Panc1 (cell line): ENCODE results near the gene CHP1. TPM values are rescaled to one million over a fixed set of nuclear protein-coding genes. Genes with fewer than 3 reads are reported as not detected.

Experiments used
- ATAC-seq: fragments of 200-7000 bp; cut with Tn5 transposase; 2 replicates; pipeline ENCODE4 v1.9.1; 2020; ENCODE audit warnings: mild to moderate bottlenecking, moderate library complexity
- BruUV-seq: library from RNA; stranded (reverse); fragments of 400-500 nt; replicated peaks from 2 replicates; lab custom pipeline; 2021; lab: Mats Ljungman, UMichigan
- CTCF ChIA-PET: fragments of 300-600 bp; sonication (Branson Sonifier 250); formaldehyde crosslinking; loops from one replicate; lab custom pipeline; 2022; ENCODE audit warnings: antibody characterized with exemption; lab: Charles Lee
- POLR2A ChIA-PET: fragments of 300-600 bp; sonication (Branson Sonifier 250); formaldehyde crosslinking; loops from one replicate; lab custom pipeline; 2022; ENCODE audit warnings: antibody characterized with exemption; lab: Charles Lee
- DNase-seq: peaks from one replicate; pipeline ENCODE4 v3.0.0-alpha.2; 2010; ENCODE audit warnings: low read depth, low spot score
- H3K27ac ChIP-seq: 2 replicates; pipeline ENCODE4 v1.5.1; 2011; ENCODE audit warnings: mild to moderate bottlenecking, low read length, inconsistent platforms
- H3K27me3 ChIP-seq: fragments of 200-500 bp; sonication (Bioruptor generic); 2 replicates; pipeline ENCODE4 v1.6.0; 2014; ENCODE audit warnings: low read length, inconsistent platforms; ENCODE audit not compliant: control insufficient read depth, insufficient read depth
- H3K36me3 ChIP-seq: fragments of 200-500 bp; sonication (Bioruptor generic); 2 replicates; pipeline ENCODE4 v1.5.1; 2014; ENCODE audit warnings: inconsistent platforms, mild to moderate bottlenecking, low read length, moderate library complexity; ENCODE audit not compliant: control insufficient read depth, insufficient read depth
- H3K4me1 ChIP-seq: 2 replicates; pipeline ENCODE4 v1.5.1; 2011; ENCODE audit warnings: inconsistent platforms, mild to moderate bottlenecking, low read length, moderate library complexity; ENCODE audit not compliant: control insufficient read depth, insufficient read depth
- H3K4me3 ChIP-seq, 2 experiments: 2 replicates each; pipeline ENCODE4 v1.5.1; 2011 to 2012; ENCODE audit warnings: low read depth in 2 of 2, low read length in 2 of 2, mild to moderate bottlenecking in 2 of 2, inconsistent platforms in 1 of 2, moderate library complexity in 1 of 2
- H3K9me3 ChIP-seq: fragments of 200-500 bp; sonication (Bioruptor generic); 2 replicates; pipeline ENCODE4 v1.5.1; 2014; ENCODE audit warnings: low read depth, mild to moderate bottlenecking, inconsistent platforms, low read length, moderate library complexity; ENCODE audit not compliant: control insufficient read depth, insufficient read depth
- CTCF ChIP-seq: fragments of 450-650 bp; IDR thresholded peaks from 2 replicates; pipeline ENCODE4 v1.5.1; 2017; ENCODE audit warnings: mild to moderate bottlenecking
- POLR2AphosphoS5 ChIP-seq: IDR thresholded peaks from 2 replicates; pipeline ENCODE4 v1.6.1; 2012; ENCODE audit warnings: mild to moderate bottlenecking, low read depth, low read length, moderate library complexity
- REST ChIP-seq, 2 experiments: IDR thresholded peaks; 2 replicates each; pipeline ENCODE4 v1.6.1; 2011 to 2012; ENCODE audit warnings: low read depth in 2 of 2, control low read depth in 1 of 2, low read length in 1 of 2, mild to moderate bottlenecking in 1 of 2, moderate library complexity in 1 of 2; ENCODE audit not compliant: insufficient read depth in 1 of 2
- SIN3A ChIP-seq: IDR thresholded peaks from 2 replicates; pipeline ENCODE4 v1.6.1; 2012; ENCODE audit warnings: low read depth, mild to moderate bottlenecking, low read length, moderate library complexity, borderline replicate concordance; ENCODE audit not compliant: insufficient read depth
- TCF7L2 ChIP-seq: IDR thresholded peaks from 2 replicates; pipeline ENCODE4 v1.6.1; 2011; ENCODE audit warnings: mild to moderate bottlenecking, low read depth, low read length, inconsistent platforms
- in situ Hi-C: cut with HindIII; loops from 2 replicates; pipeline ENCODE4 v1.10.0; 2016; ENCODE audit warnings: low sequenced_read_pairs, low pct_unique_long_range_greater_than_20kb
- intact Hi-C: fragments of 100-400 bp; cut with micrococcal nuclease; formaldehyde crosslinking; loops from one replicate; pipeline ENCODE4 v1.10.0; 2022; ENCODE audit not compliant: unreplicated experiment
- total RNA-seq: library from RNA; stranded (reverse); gene quantifications from one replicate; pipeline ENCODE4 v1.2.1, GENCODE V29; 2021; ENCODE audit not compliant: unreplicated experiment

Gene CHP1
- total RNA-seq, 1 experiment from 2014 or later: 123 TPM

- Histone ChIP-seq H3K27me3 (no peaks in the 10 kb centered on the region; the same call in 1 of the 2 replicates), H3K9me3 (no peaks in the 10 kb centered on the region), H3K36me3 (no peaks in the 10 kb centered on the region), H3K4me3 (no peak overlapping the region), H3K27ac (no peak overlapping the region), H3K4me1 (no peaks in the 10 kb centered on the region)
- ChIA-PET POLR2A (no interaction called here), CTCF (no interaction called here)
- no peak for DNase-seq
- in situ Hi-C loops: no loop called here
- no TSS peak for BruUV-seq
- ATAC-seq: no peak
- TF ChIP-seq REST (IDR thresholded peaks at IDR 0.05; ENCODE audit: insufficient read depth in 1 of 2, low read depth in 2 of 2, low read length in 1 of 2) (no peak), CTCF (no peak), SIN3A (no peak), TCF7L2 (no peak), POLR2AphosphoS5 (no peak)
- intact Hi-C loops: no loop called here
Measured at GRCh38 chr15:41215708-41216107, 15.4 kb upstream of the CHP1 start.

GRCh38 chr15:41218851-41219250, 12.2 kb upstream of the CHP1 start:
- no peaks in the 10 kb centered on the region for H3K4me1 ChIP-seq
- intact Hi-C loops (no loop called here), in situ Hi-C loops (no loop called here)
- ChIA-PET CTCF (no interaction called here), POLR2A (no interaction called here)
- H3K36me3 ChIP-seq: no peaks in the 10 kb centered on the region
- H3K4me3 ChIP-seq: no peak overlapping the region
- H3K9me3 ChIP-seq: no peaks in the 10 kb centered on the region
- TF ChIP-seq POLR2AphosphoS5 (no peak), REST (IDR thresholded peaks at IDR 0.05; ENCODE audit: insufficient read depth in 1 of 2, low read depth in 2 of 2, low read length in 1 of 2) (no peak), SIN3A (no peak), TCF7L2 (no peak), CTCF (no peak)
- no peak; the same call in 1 of the 2 replicates for ATAC-seq
- no peaks in the 10 kb centered on the region; the same call in 1 of the 2 replicates for H3K27me3 ChIP-seq
- no TSS peak for BruUV-seq
- DNase-seq: no peak
- H3K27ac ChIP-seq: no peak overlapping the region
